ENCODE data around the gene DOCK4.

DNA sequence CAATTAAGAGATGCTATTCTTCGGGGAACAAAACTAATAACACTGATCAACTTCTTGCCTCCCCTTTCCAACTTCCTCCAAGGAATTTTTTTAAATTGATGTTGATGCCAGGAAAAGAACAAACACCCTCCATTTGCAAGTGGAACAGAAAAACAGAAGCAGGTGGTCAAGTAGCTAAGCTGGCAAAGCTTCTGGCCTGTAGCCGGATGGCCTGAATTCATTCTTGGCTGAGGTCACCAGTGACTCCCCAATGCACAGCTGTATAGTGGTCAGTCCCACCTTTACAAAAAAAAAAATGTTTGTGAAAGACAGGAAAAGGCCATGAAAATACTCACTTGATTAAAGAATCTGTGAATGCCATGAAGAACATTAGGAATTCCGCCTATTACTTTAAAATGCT, 39.1 kb downstream of the DOCK4 start:
- TF ChIP-seq POLR2A (IDR thresholded peaks at IDR 0.05) (no peak), POLR2AphosphoS5 (IDR thresholded peaks at IDR 0.05) (no peak)
- TF ChIP-seq, protein P1, sequence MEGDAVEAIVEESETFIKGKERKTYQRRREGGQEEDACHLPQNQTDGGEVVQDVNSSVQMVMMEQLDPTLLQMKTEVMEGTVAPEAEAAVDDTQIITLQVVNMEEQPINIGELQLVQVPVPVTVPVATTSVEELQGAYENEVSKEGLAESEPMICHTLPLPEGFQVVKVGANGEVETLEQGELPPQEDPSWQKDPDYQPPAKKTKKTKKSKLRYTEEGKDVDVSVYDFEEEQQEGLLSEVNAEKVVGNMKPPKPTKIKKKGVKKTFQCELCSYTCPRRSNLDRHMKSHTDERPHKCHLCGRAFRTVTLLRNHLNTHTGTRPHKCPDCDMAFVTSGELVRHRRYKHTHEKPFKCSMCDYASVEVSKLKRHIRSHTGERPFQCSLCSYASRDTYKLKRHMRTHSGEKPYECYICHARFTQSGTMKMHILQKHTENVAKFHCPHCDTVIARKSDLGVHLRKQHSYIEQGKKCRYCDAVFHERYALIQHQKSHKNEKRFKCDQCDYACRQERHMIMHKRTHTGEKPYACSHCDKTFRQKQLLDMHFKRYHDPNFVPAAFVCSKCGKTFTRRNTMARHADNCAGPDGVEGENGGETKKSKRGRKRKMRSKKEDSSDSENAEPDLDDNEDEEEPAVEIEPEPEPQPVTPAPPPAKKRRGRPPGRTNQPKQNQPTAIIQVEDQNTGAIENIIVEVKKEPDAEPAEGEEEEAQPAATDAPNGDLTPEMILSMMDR (IDR thresholded peaks at IDR 0.05), result no peak
